IPS-20b (cell line): Measurements from ENCODE around the gene C1orf210.

Experiments used
- H3K27ac ChIP-seq: one replicate; pipeline ENCODE4 v1.5.1; 2013; ENCODE audit warnings: low read length
- H3K27me3 ChIP-seq: 2 replicates; pipeline ENCODE4 v1.6.1; 2013; ENCODE audit warnings: mild to moderate bottlenecking, low read length, inconsistent platforms; ENCODE audit not compliant: insufficient read depth
- H3K36me3 ChIP-seq: 2 replicates; pipeline ENCODE4 v1.6.1; 2013; ENCODE audit warnings: low read depth, mild to moderate bottlenecking, inconsistent platforms, low read length, moderate library complexity; ENCODE audit not compliant: insufficient read depth
- H3K4me1 ChIP-seq: 2 replicates; pipeline ENCODE4 v1.6.1; 2013; ENCODE audit warnings: mild to moderate bottlenecking, control low read depth, inconsistent platforms, low read length, moderate library complexity; ENCODE audit not compliant: insufficient read depth
- H3K4me3 ChIP-seq: 2 replicates; pipeline ENCODE4 v1.5.1; 2013; ENCODE audit warnings: mild to moderate bottlenecking, low read length, inconsistent platforms
- H3K9ac ChIP-seq: 2 replicates; pipeline ENCODE4 v1.6.1; 2013; ENCODE audit warnings: low read depth, mild to moderate bottlenecking, inconsistent platforms, low read length, moderate library complexity
- H3K9me3 ChIP-seq: 2 replicates; pipeline ENCODE4 v1.6.1; 2013; ENCODE audit warnings: mild to moderate bottlenecking, low read depth, low read length, inconsistent platforms; ENCODE audit not compliant: insufficient read depth

The C1orf210 gene

DNA sequence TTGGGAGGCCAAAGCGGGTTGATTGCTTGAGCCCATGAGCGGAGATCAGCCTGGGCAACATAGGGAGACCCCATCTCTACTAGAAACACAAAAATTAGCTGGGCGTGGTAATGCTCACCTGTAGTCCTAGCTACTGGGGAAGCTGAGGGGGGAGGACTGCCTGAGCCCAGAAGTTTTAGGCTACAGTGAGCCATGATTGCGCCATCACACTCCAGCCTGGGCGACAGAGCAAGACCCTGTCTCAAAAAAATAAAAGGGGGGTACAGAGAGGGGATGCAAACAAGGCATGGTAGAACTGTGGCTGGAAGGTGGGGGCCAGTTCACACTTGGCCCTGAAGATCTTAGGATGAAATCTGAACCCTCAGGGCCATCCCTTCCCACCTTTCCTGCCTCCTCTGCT, 1.2 kb upstream of the C1orf210 start:
- Histone ChIP-seq H3K27ac (no peak overlapping the region), H3K4me1 (peaks cover 6% of the 10 kb centered on the region; the same call in 1 of the 2 replicates), H3K36me3 (no peaks in the 10 kb centered on the region), H3K4me3 (no peak overlapping the region), H3K9me3 (no peaks in the 10 kb centered on the region), H3K27me3 (no peaks in the 10 kb centered on the region), H3K9ac (no peak overlapping the region)

DNA sequence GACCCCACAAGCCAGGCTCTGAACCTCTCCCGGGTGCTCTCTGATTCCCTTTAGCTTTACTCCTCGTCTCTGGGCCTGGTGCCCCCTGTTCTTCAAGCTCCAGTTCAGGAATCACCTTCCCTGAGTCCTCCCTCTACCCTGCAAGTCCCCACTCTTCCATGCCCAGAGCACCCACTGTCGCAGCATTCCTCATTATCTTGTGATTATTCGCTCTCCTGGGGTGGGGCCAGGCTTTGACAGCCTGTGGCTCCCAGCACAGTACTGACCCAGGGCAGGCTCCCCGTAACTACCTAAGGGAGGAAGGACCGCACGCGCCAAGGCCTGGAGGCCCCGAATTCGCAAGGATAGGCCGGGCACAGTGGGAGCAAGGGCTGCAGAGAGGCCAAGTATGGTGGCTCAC, 734 bp upstream of the C1orf210 start:
- H3K4me3 ChIP-seq, result peak overlapping the region; percentile 66; the same call in 1 of the 2 replicates
- no peaks in the 10 kb centered on the region for H3K9me3 ChIP-seq
- H3K27me3 ChIP-seq, result no peaks in the 10 kb centered on the region
- H3K4me1 ChIP-seq, result peaks cover 6% of the 10 kb centered on the region; the same call in 1 of the 2 replicates
- H3K9ac ChIP-seq, result peak overlapping the region; percentile 39; the same call in 1 of the 2 replicates
- no peaks in the 10 kb centered on the region for H3K36me3 ChIP-seq
- H3K27ac ChIP-seq, result no peak overlapping the region

DNA sequence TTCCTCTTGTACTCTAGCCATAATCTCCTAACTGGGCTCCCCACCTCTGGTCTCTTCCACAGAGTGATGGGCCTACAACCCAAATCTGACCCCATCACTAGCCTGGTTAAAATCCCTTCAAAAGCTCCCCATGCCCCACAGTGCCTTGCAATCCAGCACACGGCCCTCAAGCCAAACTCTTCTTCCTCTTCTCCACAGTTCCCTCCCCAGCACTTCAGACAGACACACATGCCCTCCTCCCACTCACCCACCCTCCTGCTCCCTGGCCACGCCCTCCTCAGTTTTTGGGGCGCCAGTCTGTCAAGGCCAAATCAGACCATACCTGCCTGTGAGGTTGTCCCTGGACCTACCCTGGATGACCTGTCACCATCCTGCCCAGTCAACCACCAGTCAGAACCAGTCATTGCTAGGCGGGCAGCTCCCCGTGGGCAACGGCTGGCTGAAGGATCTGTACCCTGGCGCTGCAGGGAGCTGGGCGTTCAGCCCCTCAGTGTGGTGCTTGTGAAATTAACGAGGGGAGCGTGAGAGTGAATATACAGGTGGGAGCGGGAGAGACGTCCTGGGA, 753 bp downstream of the C1orf210 start:
- Histone ChIP-seq H3K27ac (no peak overlapping the region), H3K4me1 (peaks cover 6% of the 10 kb centered on the region; the same call in 1 of the 2 replicates), H3K9ac (peak overlapping the region; percentile 32; the same call in 1 of the 2 replicates), H3K4me3 (peak overlapping the region; percentile 66), H3K36me3 (no peaks in the 10 kb centered on the region), H3K27me3 (no peaks in the 10 kb centered on the region), H3K9me3 (no peaks in the 10 kb centered on the region)

DNA sequence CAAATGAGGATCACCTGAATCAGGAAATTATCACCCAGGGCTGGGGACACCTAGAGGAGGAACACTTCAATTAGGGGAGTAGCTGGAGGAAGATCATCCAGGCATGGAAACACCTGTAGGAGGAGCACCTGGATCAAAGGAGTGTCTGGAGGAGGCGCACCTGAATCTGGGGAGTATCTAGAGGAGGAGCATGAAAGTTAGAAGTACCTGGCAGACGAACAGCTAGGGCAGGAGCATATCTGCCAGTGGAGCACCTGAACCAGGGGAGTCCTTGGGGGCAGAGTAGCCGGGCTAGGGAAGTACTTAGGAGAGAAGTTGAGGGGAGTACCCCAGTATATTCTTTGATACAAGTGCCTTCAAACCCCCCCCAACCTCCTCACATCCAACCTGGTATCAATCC, 1.3 kb downstream of the C1orf210 start:
- Histone ChIP-seq H3K9me3 (no peaks in the 10 kb centered on the region), H3K4me3 (no peak overlapping the region), H3K9ac (no peak overlapping the region), H3K27me3 (no peaks in the 10 kb centered on the region), H3K36me3 (no peaks in the 10 kb centered on the region), H3K4me1 (peaks cover 6% of the 10 kb centered on the region; the same call in 1 of the 2 replicates), H3K27ac (no peak overlapping the region)

DNA sequence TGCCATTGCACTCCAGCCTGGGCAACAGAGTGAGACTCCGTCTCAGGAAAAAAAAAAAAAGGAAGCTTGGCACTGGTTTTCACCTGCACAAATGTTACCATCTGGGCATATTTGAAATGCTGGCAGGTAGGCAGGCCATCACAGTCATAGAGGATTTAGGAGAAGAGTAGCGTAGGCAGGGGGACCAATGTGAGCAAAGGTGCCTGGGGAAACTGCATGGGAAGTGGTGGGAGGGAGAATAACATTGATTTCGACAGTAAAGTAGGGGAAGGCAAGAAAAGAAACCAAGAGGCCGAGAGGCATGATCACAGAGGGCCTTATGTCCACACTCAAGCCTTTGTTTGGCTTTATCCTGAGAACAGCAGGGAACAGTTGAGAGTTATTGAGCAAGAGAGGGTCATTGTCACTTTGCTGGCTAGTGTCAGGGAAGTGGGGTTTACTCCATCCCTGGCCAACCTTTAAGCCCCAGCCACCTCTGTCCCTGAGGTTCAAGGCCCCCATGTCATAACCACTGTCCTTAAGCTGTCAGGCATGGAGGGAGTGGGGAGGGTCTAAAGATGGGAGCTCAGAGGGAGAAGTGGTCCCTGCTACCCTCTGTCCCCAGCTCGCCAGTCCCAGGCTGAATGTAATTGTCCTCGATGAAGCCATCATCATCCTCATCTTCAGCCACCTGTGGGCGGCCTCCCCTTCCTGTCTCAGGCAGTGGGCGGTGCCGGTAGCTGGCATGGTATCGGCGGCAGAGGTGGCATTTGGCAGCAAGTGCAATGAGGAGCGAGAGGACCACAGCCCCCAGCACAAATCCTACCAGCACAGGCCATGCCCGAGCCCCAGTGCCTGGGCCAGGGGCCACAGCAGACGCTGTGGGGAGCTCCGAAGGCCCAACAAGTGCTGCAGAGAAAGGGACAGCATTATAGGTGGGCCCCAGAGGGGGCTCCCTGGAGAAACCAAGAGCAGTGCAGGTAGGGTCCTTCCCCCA, 2.9 kb downstream of the C1orf210 start:
- Histone ChIP-seq H3K4me3 (no peak overlapping the region), H3K27me3 (no peaks in the 10 kb centered on the region), H3K9ac (no peak overlapping the region), H3K27ac (no peak overlapping the region), H3K9me3 (no peaks in the 10 kb centered on the region), H3K36me3 (no peaks in the 10 kb centered on the region), H3K4me1 (peaks cover 6% of the 10 kb centered on the region; the same call in 1 of the 2 replicates)

DNA sequence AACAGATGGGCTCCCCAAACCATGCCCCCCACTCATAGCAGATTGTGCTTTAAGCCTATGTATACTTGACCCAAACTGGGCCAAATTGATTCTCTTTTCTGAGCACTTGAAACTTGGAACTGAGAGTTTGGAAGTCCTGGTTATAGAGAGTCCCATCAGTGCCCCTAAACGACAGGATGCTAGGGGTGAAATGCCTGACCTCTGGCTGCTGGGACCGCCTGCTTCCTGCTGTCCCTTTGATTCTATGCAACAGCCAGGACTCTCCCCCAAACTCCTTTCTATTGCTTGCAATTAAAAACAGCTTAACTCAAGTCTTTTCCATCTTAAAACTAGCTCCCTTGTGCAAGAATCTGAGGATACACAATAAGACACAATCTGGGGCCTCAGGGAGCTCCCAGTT, 4.7 kb downstream of the C1orf210 start:
- H3K36me3 ChIP-seq, result no peaks in the 10 kb centered on the region
- no peak overlapping the region for H3K9ac ChIP-seq
- H3K4me3 ChIP-seq, result no peak overlapping the region
- peaks cover 6% of the 10 kb centered on the region; the same call in 1 of the 2 replicates for H3K4me1 ChIP-seq
- H3K9me3 ChIP-seq, result no peaks in the 10 kb centered on the region
- H3K27me3 ChIP-seq, result no peaks in the 10 kb centered on the region
- no peak overlapping the region for H3K27ac ChIP-seq

DNA sequence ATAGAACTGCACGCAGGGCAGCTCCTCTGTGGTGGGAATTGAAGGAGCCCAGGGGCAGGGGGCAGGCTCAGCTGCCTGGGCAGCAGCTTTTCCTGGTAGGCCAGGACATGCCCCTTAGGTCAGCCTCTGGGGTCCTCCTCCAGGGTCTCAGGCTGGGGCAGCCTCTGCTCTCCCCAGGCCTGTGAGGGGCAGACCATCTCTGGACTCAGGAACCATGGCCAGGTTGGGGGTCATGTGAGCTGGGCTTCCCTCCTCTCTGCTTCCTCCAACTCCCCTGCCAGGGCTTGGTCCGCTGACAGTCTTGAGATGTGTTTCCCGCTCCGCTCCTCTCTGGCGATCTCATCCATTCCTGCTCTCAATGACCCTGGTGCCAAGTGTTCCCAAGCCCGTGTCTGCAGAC, 5.7 kb downstream of the C1orf210 start:
- Histone ChIP-seq H3K9ac (no peak overlapping the region), H3K4me1 (peaks cover 1% of the 10 kb centered on the region; the same call in 1 of the 2 replicates), H3K36me3 (no peaks in the 10 kb centered on the region)

DNA sequence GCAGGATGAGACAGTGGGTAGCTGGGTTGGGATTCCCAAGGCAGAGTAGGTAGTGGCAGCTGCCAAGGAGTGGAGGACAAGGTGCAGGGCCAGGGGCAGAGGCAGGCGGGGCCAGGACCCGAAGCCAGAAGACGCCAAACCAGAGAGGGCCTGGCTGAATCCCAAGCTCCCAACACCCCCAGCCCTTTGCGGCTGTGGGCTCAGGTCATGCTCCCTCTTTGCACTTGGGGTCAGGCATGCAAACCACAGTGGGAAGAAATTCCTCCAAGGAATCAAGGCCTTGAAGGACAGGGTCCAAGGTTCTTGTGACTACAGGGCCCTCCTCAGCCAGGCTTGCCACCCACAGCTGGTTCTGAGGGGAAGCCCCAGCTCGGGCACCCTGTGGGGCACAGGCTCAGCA, 6.2 kb downstream of the C1orf210 start:
- Histone ChIP-seq H3K27ac (no peak overlapping the region), H3K36me3 (no peaks in the 10 kb centered on the region), H3K9ac (no peak overlapping the region), H3K4me3 (no peak overlapping the region), H3K9me3 (no peaks in the 10 kb centered on the region), H3K27me3 (no peaks in the 10 kb centered on the region), H3K4me1 (no peaks in the 10 kb centered on the region)

More for the DNA sequence above, 5.7 kb downstream of the C1orf210 start:
- H3K27ac ChIP-seq, result no peak overlapping the region
- H3K4me3 ChIP-seq, result no peak overlapping the region
- no peaks in the 10 kb centered on the region for H3K27me3 ChIP-seq
- H3K9me3 ChIP-seq, result no peaks in the 10 kb centered on the region

DNA sequence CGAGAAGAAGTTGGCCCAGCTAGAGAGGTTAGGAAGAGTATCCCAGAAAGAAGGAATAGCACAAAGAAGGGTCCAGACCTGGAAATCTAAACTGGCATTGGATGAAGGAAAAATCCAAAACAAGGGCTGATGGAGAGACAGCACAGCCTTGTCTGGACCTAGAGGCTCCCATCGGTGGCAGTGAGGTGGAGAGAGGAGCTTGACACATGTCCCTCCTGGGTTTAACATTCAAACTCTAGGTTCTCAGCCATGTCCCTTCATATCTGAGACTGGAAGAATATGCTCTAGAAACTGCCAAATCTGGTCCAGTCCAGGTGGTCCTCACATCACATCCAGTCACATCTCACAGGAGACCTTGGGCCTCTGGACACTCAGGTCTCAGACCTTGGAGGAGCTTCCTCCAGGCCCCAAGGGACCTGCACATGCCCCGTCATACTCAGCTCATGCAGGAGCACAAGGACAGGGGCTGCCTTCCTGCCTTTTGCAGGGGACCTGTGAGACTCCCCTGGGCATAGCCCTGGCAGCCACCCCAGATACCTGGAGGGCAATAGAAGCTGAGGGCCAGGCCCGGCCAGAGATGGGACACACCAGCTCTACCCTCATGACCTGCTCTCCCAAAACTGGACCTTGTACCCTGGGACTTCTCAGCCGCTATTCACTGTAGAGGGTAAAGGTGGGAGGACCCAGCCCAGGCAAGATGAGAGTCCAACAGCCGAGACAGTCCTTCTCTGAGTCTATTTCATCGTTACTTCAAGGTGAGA, 8.1 kb downstream of the C1orf210 start:
- Histone ChIP-seq H3K4me3 (no peak overlapping the region), H3K27ac (no peak overlapping the region), H3K27me3 (no peaks in the 10 kb centered on the region), H3K9ac (no peak overlapping the region), H3K9me3 (no peaks in the 10 kb centered on the region), H3K36me3 (peaks cover 5% of the 10 kb centered on the region; the same call in 1 of the 2 replicates), H3K4me1 (no peaks in the 10 kb centered on the region)

DNA sequence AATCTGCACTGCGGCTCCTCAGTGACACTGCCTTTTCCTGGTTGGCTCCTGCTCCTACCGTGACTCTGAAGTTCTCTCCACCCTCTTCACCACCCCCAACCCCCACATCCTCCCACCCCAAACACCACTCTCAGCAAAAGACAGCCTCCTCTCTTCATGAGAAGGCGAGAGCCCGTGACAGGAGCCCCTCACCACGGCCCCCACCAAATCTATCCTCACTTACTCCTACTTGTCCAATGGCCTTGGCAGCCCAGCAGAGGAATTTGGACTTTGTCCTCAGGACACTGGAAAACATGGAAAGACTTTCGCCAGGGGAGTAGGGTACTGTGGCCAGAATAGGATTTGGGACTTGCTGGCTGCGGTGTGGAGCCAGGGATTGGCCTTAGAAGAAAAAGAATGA, 8.7 kb downstream of the C1orf210 start:
- H3K4me3 ChIP-seq, result no peak overlapping the region
- no peaks in the 10 kb centered on the region for H3K9me3 ChIP-seq
- no peaks in the 10 kb centered on the region for H3K27me3 ChIP-seq
- peaks cover 5% of the 10 kb centered on the region; the same call in 1 of the 2 replicates for H3K36me3 ChIP-seq
- peaks cover under 1% of the 10 kb centered on the region; the same call in 1 of the 2 replicates for H3K4me1 ChIP-seq
- no peak overlapping the region for H3K27ac ChIP-seq
- no peak overlapping the region for H3K9ac ChIP-seq

DNA sequence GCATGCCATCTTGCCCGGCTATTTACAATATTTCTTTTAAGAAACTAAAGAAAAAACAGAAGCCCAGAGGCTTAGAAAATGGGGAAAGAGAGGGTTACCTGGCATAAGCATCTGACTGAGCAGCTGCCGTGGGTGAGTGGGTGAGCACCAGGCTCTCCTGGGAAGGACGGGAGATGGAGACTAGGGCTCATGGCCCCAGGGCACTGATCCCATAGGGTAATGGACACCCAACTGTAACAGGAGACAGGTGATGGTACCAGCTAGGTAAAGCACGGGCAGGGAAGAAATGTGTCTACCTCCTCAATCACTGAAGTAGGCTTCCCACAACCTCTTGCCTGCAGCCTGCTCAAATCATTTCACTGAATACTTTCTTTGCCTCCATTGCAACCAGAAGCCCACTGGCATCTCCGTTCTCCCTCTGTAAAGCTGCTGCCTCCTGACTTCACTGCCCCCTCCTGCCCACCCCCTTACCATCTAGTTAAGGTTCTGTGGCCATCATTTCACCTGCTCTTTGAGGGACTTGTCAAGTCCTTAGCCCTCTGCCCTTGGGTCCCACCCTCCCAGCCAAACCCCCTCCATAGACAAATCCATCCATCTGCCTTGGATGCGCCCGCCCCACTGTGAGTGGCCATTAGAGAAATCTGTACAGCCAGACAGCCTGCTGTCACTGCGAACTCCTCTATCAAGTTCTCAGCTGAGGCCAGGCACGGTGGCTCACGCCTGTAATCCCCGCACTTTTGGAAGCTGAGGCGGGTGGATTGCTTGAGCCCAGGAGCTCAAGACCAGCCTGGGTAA, 9.4 kb downstream of the C1orf210 start:
- Histone ChIP-seq H3K4me3 (no peak overlapping the region), H3K27ac (no peak overlapping the region), H3K9ac (no peak overlapping the region), H3K4me1 (peaks cover 7% of the 10 kb centered on the region; the same call in 1 of the 2 replicates), H3K36me3 (peaks cover 5% of the 10 kb centered on the region; the same call in 1 of the 2 replicates), H3K9me3 (no peaks in the 10 kb centered on the region), H3K27me3 (no peaks in the 10 kb centered on the region)
